GM19324 (cell line): ENCODE data around the gene SCAI.
"Not testable (repeated sequence)": the region's sequence is repeated elsewhere in the genome, so short reads cannot be mapped to it uniquely, and the experiment has no call there.

Experiments
- ATAC-seq: cut with Tn5 transposase; IDR thresholded peaks from one replicate; pipeline ENCODE4 v1.9.1; 2021; ENCODE audit warnings: mild to moderate bottlenecking, moderate library complexity; ENCODE audit not compliant: unreplicated experiment, low FRiP score

Gene SCAI

GRCh38 chr9:125108541-125108940 is 34.8 kb downstream of the SCAI start:
- not testable (repeated sequence) for ATAC-seq

- no peak for ATAC-seq
Observed at GRCh38 chr9:125106285-125106893, 36.9 kb downstream of the SCAI start.

GRCh38 chr9:125103770-125104460 is 39.4 kb downstream of the SCAI start:
- no peak for ATAC-seq

GRCh38 chr9:125103021-125103420 is 40.3 kb downstream of the SCAI start:
- no peak for ATAC-seq

GRCh38 chr9:125100822-125101221 is 42.5 kb downstream of the SCAI start:
- no peak for ATAC-seq

GRCh38 chr9:125099816-125100215 is 43.5 kb downstream of the SCAI start:
- no peak for ATAC-seq

- no peak for ATAC-seq
Observed at GRCh38 chr9:125095821-125096443, 47.4 kb downstream of the SCAI start.

- ATAC-seq, result no peak
Observed at GRCh38 chr9:125091121-125091520, 52.2 kb downstream of the SCAI start.

GRCh38 chr9:125089331-125089730 is 54.0 kb downstream of the SCAI start:
- no peak for ATAC-seq

- ATAC-seq, result no peak
Observed at GRCh38 chr9:125088752-125089151, 54.6 kb downstream of the SCAI start.

- no peak for ATAC-seq
Observed at GRCh38 chr9:125085703-125086477, 57.4 kb downstream of the SCAI start.

GRCh38 chr9:125082197-125082596 is 61.1 kb downstream of the SCAI start:
- ATAC-seq, result not testable (repeated sequence)

- not testable (repeated sequence) for ATAC-seq
Observed at GRCh38 chr9:125080797-125081196, 62.5 kb downstream of the SCAI start.

- no peak for ATAC-seq
Observed at GRCh38 chr9:125079931-125080330, 63.4 kb downstream of the SCAI start.

GRCh38 chr9:125075997-125076396 is 67.3 kb downstream of the SCAI start:
- no peak for ATAC-seq

- ATAC-seq, result no peak
Observed at GRCh38 chr9:125074976-125075375, 68.4 kb downstream of the SCAI start.

- ATAC-seq, result no peak
Observed at GRCh38 chr9:125066839-125067619, 76.3 kb downstream of the SCAI start.

GRCh38 chr9:125061391-125061790 is 81.9 kb downstream of the SCAI start:
- no peak for ATAC-seq

- no peak for ATAC-seq
Observed at GRCh38 chr9:125049212-125050049, 93.9 kb downstream of the SCAI start.
